Measurements from ENCODE around the gene ZNF593OS.

DNA sequence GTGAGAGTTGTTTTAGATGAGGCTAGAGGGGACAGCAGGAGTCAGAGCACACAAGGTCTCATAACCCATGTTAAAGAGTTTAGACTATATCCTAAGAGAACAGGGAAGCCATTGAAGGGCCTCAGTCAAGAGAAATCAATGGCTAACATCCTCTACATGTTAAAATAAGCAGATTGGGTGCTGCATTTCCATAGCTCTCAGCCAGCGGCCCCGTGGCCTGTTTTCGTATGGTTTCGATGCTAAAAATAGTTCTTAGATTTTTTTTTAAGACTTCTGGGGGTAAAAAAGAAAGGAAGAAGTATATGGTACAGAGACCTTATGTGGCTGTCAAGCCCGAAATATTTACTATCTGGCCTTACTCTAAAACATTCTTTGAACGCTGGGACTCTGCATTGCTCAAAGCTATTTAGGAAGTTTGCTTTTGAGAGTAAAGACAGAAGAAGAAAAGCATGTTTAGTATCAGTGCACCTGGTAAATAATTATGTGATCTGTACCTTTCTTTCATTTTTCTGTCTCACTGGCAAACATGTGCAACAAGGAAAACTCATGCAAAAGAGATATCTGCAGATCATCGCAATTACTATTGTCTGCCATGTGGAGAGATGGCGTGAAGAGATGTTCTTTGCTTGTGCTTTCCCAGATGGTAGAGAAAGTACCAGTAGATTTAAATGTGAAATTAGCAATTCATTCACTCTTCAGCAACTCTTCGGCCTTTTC is 51.6 kb downstream of the ZNF593OS start:
- TF ChIP-seq, protein P1, sequence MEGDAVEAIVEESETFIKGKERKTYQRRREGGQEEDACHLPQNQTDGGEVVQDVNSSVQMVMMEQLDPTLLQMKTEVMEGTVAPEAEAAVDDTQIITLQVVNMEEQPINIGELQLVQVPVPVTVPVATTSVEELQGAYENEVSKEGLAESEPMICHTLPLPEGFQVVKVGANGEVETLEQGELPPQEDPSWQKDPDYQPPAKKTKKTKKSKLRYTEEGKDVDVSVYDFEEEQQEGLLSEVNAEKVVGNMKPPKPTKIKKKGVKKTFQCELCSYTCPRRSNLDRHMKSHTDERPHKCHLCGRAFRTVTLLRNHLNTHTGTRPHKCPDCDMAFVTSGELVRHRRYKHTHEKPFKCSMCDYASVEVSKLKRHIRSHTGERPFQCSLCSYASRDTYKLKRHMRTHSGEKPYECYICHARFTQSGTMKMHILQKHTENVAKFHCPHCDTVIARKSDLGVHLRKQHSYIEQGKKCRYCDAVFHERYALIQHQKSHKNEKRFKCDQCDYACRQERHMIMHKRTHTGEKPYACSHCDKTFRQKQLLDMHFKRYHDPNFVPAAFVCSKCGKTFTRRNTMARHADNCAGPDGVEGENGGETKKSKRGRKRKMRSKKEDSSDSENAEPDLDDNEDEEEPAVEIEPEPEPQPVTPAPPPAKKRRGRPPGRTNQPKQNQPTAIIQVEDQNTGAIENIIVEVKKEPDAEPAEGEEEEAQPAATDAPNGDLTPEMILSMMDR (IDR thresholded peaks at IDR 0.05 in 8 of 11, conservative IDR thresholded peaks at IDR 0.05 in 3 of 11) = no peak
- TF ChIP-seq POLR2AphosphoS5 (IDR thresholded peaks at IDR 0.05) (no peak), POLR2A (IDR thresholded peaks at IDR 0.05) (no peak)

Measured in spleen (tissue), 7 donors.